C1 segment of cervical spinal cord (tissue), 14 donors: ENCODE results near the gene GET4.
A peak's percentile ranks its signal among the peaks of the same experiment; 100 is the strongest.
"Not testable (repeated sequence)": the region's sequence is repeated elsewhere in the genome, so short reads cannot be mapped to it uniquely, and the experiment has no call there.

ENCODE experiments used
- DNase-seq, 14 donors: peaks; one replicate each; lab custom pipeline; 2025; lab: John Stamatoyannopoulos, UW

The GET4 gene

DNA sequence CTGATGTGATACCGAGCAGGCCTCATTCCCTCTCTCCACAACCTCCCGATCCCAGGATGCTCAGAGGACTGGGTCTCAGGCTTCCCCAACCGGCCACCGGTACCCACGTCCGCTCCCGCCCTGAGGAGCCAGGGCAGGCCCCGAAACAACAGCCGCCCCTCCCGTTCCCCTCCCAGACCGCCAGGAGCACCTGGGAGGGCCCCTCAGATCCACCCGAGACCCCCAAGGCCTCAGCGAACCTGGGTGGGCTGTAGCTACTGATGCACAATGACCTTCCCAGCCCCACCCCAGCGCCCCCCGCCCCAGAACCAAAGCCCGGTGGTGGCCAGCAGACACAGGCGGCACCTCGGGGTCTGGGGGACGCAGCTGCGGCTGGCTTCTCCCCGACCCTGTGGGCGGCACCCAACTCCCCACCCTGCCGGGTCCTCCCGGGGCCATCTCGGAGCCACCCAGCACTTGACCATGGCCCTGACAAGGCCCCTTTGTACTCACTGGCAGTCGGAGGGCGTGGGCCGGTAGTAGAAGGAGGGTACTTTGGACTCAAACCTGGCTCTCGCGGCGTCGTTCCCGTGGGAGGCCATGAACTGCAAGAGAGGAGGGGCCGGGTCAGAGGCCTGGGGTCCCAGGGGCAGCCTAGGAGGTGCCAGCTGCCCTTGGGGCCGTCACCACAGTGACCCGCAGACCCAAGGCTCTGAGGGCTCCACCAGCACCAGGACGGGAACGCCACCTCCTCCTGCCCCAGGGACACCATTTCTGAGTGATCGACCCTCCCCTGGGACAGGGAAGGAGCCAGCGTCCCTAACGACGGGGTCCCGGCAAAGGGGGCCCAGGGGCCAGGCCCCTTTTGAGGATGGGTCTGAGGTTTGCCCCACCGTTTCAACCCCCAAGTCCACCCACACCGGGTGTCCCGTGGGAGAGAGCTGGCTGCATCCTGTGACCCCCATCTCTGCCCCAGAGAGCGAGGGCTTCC lies 50.0 kb downstream of the GET4 start:
- DNase-seq, result peak in 9 of 14 donors; percentile 21 to 74 (median 46)

DNA sequence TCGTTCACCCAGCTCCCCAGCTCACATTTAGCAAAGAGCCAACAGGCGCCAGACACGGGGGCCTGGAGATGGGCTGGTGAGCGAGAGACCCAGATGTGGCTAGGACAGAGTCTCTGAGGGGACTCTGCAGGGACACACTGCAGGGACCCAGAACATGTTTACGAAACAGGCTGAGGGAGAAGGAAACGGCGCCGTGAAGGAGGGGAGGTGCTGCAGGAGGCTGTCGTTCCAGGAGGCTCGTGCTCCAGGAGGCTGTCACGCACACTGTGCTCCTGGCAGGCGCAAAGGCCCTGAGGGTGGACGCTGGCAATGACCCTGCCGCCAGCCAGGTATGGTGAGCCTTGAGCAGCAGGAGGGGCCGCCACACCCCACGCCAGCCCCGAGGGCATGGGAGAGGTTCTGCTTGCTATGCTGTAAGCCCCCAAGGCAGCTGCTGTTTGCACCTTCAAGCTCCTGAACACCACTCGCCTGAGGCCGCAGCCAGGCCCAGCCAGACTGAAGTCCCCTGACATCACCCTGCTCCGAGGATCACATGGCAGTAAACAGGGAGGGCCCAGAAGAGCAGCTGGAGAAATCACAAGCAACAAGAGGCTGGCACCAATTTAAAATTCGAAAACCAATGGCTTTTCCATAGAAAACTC lies 50.8 kb downstream of the GET4 start:
- peak in 10 of 14 donors; percentile 27 to 71 (median 54) for DNase-seq

DNA sequence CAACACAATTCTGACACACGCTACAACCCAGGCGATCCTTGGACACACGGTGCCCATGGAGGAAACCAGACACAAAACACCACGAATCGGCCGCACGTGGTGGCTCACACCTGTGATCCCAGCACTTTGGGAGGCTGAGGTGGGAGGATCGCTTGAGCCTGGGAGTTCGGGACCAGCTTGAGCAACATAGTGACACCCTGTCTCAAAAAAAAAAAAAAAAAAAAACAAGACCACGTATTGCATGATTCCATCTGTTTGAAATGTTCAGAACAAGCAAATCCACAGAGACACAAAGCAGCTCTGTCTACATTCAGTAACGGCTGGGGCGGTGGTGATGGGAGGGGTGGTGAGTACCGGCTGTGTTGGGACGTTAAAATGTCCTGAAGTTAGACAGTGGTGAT lies 53.0 kb downstream of the GET4 start:
- DNase-seq, result peak in 6 of 14 donors; percentile 27 to 48 (median 33)

DNA sequence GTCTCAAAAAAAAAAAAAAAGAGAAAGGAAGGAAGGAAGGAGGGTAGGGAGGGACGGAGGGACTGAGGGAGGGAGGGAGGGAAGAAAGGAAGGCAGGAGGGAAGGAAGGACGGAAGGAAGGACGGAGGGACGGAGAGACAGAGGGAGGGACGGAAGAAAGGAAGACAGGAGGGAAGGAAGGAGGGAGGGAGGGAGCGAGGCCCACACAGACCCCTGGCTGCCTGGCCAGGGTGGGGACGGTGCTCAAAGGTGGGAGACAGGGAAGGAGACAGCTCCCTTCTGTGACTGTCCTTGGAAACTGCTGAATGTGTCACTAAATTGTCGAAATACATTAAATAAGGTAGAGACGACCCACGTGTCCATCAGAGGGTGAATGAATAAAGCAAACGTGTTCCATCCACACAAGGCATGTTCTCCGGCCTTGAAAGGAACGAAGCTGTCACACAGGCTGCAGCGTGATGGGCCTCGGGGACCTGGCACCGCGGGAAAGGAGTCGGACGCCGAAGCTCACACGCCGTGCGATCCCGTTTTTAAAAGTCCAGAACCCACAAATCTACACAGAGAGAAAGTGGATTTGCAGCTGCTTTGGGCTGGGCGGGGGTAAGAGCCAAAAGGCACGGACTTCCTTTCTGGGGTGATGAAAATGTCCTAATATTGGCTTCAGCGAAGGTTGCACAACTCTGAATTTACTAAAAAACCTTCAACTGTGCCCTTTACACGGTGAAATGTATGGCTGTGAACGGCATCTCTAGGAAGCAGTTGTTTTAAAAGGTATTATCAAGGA lies 54.8 kb downstream of the GET4 start:
- no peak for DNase-seq

DNA sequence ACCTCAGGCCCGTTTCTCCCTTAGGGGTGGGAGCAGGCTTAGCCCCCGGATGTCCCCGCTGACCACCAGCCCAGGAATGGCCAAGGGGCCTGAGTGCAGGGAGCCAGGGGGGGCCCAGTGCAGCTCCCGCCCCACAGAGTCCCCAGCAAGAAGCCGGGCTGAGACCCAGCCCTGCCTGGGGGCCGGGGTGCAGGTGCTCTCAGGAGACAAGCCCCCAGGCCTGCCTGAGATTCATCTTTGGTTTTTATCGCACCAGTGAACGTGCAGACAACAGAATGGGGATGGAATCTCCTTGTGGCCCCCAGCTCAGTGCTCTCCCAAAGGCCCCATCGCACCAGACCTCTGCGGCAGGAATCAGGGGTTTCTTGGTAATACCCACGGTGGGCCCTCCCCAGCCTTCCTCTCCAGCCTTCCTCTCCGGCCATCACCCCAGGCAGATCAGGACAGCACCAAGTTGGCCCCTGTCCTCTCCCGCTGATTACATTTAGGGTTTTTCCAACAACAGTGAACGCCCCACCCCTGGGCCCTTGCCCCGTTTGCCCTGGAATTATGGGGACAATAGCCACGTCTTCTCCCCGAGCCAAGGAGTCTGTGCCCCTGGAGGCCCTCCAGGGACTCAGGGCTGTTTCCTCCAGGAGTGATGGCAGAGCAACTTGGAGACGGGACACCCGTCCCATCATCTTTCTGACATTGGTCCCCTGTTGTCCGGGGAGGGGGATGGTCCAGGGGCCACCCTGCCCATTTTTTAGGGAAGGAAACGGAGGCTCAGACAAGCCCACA lies 55.7 kb downstream of the GET4 start:
- no peak for DNase-seq

DNA sequence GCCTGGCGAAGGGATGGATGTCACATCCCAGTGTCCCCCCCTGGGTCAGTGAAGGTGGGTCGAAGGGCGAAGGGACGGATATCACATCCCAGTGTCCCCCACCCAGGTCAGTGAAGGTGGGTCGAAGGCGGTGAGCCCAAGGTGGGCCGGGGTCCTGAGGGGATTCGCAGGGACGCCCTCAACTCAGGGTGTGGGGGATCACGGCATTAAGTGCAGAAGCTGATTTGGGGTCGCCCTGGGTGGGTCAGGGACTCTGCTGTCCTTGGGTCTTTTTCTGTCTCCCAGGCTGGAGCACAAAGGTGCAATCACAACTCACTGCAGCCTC lies 56.3 kb downstream of the GET4 start:
- no peak for DNase-seq

DNA sequence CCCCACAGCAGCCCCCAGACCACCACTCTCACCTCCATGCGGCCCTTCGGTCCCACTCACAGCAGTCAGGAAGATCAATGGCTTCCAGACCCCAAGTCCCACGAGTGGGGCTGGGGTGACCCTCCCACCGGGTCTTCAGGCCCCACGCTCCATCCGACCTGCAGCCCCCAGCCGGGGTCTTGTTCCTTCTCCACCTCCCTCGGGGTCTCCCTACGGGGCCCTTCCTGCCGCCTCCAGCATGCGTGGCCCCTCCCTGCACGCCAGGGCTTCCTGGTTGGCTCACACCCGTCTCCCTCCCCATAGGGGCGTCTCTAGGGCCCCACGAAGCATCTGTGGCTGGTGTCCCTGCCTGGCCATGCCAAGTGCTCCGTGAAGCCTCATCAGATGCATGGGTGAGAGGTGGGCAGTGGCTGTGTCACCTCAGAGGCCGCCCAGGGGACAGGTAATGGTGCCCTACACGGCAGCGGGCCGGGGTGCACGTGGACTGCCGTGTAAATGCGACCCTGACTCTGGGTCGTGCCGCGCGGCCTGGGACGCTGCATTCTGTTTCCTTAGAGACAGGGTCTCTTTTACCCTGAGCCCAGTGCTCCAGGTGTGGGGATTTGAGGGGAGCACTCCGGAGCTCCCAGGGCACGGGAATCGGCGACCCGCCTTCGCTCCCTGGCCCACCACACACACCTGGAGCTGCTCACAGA lies 58.3 kb downstream of the GET4 start:
- no peak for DNase-seq

DNA sequence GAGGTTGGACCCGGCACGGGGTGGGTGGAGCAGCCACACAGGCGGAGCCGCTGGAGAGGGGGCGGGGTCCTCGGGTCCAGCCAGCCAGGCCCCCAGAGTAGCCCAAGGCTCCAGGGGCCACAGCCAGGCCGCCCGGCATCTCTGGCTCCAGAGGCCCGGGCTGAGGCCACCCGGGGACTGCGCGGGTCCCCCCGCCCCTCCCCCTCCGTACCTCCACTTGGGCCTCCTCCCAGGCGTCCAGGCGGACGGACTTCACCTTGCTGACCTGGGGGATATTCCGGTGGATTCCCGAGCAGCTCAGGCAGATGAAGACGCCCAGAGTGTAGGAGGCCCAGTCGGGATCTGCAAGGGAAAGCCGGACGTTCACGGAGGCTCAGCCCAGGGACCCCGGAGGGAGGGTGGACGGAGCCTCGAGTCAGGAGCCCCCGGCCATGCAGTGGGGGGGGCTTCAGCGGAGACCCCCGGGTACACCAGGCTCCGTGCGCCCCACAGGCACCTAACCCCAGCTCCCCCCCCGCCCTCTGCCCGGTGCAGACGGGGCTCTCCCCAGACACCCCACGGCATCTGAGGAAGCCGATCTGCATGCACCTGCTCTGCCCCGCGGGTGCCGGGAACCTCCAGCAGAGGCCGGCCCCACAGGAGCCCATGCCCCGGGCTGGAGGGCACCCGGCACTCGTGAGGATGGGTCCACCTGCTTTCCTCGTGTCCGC lies 59.0 kb downstream of the GET4 start:
- no peak for DNase-seq

DNA sequence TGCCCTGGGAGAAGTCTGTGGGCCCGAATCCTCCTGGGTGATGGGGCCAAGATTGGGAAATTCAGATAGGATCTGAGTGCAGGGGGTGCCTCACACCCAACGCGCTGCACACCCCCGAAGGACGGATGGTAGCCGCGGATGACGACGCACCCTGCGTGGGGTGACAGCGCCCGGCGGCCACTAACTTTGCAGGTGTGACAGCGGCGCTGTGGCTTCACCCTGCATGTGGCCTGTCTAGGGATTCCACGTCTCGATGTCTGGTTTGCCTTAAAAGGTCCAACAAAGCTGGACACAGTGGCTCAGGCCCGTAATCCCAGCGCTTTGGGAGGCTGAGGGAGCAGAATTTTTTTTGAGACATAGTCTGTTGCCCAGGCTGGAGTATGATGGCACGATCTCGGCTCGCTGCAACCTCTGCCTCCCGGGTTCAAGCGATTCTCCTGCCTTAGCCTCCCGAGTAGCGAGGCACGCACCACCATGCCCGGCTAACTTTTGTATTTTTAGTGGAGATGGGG lies 59.6 kb downstream of the GET4 start:
- DNase-seq, result no peak

DNA sequence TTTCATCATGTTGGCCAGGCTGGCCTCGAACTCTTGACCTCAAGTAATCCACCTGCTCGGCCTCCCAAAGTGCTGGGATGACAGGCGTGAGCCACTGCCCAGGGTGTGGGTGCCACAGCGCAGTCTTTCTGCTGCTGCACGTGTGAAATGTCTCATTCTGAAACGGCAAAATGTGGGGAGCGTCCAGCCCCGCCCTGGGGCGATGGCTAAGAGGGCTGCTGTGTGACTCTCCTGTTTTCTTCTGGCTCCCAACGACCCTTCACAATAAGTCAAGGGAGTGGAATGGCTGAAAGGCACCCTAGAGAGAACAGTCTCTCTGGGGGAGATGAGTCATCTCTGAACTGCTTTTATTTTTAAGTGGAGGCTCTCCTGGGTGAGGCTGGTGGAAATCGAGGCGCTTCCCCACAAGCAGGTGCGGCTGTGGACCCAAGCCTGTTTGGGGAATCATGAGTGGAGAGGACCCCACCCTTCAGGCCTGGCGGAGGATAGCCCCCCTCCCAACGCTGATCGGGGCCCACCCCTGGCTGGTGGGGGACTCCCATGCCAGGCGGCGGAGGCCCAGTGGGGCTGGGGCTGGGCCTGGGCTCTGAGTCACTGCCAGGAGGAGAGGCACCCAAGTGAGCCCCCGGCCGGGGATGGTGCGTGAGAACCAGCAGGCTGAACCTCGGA lies 60.2 kb downstream of the GET4 start:
- DNase-seq, result no peak

DNA sequence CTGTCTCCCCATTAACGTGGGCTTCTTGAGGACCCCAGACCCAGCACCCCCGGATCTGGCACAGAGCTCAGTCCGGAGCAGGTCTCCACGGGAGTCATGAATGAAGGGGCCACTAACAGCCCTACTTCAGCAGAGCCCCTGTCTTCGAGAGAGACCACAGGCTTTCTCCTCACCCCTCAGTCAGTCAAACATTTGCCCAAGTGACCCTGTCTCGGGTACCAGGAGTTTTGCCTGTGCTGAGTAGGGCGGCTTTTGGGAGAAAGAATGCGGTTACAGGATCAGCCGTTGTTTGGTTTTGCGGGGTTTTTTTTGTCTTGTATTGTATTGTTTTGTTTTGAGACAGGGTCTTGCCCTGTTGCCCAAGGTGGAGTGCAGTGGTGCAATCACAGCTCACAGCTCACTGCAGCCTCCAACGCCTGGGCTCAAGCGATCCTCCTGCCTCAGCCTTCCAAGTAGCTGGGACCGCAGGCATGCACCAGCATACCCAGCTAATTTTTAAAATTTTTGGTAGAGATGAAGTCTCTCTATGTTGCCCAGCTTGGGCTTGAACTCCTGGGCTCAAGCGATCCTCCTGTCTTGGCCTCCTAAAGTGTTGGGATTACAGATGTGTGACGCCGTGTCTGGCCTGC lies 61.6 kb downstream of the GET4 start:
- DNase-seq, result no peak

DNA sequence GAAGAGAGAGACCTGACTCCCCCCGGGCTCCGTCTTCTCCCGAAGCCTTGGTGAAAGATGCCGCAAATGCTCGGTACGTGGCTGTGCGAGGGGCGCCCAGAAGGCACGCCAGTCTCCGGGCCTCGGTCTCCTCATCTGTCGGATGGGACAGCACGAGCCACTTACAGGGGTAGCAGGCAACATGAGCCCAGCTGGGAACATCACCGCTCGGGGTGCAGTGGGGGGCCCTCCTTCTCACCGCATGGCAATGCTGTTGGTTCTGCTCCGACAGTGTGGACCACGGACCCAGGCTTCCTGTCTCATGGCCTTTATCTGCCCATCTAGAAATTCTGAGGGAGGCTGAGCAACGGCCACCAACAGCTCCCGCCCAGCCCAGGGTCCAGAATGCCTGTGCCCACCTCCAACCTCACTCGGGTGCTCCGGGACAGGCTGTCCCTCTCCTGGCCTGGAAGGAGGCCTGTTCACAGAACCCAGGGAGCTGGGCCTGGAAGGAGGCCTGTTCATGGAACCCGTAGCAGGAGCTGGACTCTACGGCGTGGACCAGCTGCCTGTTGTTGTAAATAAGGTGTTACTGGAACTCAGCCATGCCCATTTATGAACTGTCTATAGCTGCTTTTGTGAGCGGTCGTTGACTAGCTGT lies 62.3 kb downstream of the GET4 start:
- no peak for DNase-seq

DNA sequence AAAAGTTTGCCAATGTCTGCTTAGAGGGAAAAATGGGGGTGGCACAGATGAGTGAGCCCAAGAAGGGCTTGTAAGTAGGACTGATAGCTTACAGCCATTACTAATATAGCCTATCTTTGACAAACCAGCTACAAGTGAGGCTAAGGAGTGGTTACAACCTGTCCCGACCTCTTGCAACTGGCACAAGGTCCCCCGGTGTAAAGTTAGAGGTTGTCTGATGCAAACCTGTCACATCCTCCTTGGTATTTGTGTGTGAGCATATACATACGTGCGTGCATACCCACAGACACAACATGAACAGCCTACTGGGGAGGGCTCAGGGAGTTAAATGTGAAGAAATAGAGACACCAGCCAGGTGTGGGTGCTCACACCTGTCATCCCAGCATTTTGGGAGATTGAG lies 63.5 kb downstream of the GET4 start:
- DNase-seq, result no peak

DNA sequence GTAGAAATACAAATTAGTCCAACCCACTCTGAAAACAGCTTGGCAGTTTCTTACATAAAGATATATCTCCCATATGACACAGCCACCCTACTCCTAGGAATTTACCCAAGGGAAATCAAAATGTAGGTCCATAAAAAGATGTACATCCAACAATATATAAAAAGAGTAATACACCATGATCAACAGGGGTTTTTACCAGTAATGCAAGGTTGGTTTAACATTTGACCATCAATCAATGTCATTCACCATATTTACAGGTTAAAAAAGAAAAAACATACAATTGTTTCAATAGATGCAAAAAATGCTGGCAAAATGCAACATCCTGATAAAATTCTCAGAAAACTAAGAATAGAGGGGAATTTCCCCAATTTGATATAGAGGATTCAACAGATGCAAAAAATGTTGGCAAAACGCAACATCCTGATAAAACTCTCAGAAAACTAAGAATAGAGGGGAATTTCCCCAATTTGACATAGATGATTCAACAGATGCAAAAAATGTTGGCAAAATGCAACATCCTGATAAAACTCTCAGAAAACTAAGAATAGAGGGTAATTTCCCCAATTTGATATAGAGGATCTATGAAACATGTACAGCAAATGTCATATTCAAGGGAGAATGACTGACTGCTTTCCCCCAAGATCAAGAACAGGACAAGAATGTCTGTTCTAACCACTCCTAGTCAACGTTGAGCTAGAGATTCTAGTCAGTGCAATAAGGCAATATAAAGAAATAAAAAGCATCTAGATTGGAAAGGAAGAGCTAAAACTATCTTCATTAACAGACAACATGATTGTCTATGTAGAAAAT lies 64.5 kb downstream of the GET4 start:
- DNase-seq, result no peak

DNA sequence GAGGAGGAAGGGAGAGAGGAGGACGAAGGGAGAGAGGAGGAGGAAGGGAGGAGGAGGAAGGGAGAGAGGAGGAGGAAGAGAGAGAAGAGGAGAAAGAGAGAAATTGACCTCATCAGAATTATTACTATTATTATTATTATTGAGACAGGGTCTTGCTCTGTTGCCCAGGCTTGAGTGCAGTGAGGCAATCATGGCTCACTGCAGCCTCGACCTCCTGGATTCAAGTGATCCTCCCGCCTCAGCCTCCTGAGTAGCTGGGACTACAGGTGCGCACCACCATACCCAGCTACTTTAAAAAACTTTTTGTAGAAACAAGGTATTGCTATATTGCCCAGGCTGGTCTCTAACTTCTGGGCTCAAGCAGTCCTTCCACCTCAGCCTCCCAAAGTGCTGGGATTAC lies 67.4 kb downstream of the GET4 start:
- DNase-seq, result not testable (repeated sequence)

DNA sequence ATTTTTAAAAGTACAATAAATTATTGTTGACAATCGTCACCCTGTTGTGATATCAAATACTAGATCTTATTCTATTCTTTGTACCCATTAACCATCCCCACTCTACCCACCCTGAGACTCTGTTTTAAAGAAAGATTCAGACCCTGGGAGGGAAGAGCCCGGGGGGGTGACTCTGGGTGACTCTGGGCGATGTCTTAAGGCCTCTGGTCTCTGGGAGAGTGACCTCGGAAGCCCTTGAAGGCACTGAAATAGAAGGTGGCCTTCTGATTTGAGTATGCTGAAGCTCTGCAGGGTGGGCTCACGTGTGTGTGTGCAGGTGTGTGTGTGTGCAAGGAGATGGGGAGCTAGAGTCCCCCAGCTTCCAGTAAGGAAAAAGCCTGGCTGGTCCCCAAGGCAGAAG lies 68.4 kb downstream of the GET4 start:
- no peak for DNase-seq

DNA sequence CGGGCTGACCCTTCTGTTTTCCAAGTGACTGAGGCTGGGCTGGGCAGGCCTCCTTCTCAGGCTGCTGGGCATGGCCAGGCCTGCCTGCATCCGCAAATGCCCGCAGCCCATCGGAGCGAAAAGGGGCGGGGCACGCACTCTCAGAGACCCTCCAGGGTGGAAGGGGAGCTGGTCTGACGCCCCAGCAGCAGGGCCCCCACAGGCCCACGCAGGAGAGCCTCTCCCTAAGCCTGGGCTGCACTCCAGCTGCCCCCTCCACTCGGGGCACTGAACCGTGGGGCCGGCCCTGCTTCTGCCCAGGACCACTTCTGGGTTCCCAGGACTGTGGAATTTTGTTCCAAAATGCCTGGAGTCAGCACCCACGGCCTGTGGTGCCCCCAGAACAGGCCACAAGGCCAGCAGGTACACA lies 68.8 kb downstream of the GET4 start:
- DNase-seq, result no peak
